Stomach (tissue), 4 donors: ENCODE measurements around the gene PLA2G1B.

Experiments used
- EP300 ChIP-seq: sonication (generic); formaldehyde crosslinking; IDR thresholded peaks from one replicate; pipeline ENCODE4 v1.6.1; 2017; ENCODE audit warnings: antibody characterized with exemption
- POLR2A ChIP-seq, 4 donors: fragments of 450-650 bp; IDR thresholded peaks; one replicate each; pipeline ENCODE4 v1.6.1; 2016; ENCODE audit warnings: antibody characterized with exemption in 4 of 4, control low read depth in 2 of 4, mild to moderate bottlenecking in 1 of 4, moderate library complexity in 1 of 4
- POLR2AphosphoS5 ChIP-seq, 3 donors: sonication (generic); formaldehyde crosslinking; IDR thresholded peaks; one replicate each; pipeline ENCODE4 v1.6.1; 2016; ENCODE audit warnings: antibody characterized with exemption in 3 of 3
- TF ChIP-seq, protein P1 (sequence below), 7 experiments: fragments of 450-650 bp in 4 of 7; fragments of 200-600 bp in 3 of 7; sonication (generic) in 3 of 7; IDR thresholded peaks; one replicate each; pipeline ENCODE4 v1.5.1; 2016 to 2019; ENCODE audit warnings: antibody characterized with exemption in 7 of 7, control low read depth in 2 of 7, mild to moderate bottlenecking in 1 of 7

DNA sequence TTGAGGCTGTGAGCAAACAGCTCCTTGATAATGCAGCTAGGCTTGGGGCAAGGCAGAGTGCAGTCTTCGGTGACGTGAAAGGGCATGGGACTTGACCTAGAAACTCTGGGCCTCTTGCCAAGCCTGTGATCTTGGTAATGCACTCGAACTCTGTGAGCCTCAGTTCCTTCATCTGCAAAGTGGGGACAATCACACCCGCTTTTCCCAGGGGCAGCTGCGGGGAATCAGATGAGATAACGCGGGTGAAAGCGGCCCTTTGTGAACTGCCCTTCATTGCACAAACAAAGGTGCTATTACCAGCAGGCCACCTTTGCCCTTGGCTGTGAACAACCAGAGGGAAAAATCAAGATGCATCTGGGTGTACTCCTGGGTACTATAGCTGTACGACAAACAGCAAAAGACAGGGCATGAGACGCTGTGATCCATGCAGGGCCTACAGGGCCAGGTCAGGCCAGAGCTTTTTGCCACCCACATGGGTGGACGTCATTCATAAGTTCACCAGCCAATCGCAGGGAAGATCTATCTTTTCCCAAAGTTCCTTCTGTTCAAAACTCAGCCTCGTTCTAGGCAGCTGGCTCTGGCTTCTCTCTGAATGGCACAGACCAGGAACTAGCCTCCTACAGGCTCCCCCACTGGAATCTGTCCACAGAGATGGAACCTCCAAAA lies 38.2 kb upstream of the PLA2G1B start:
- TF ChIP-seq, protein P1, sequence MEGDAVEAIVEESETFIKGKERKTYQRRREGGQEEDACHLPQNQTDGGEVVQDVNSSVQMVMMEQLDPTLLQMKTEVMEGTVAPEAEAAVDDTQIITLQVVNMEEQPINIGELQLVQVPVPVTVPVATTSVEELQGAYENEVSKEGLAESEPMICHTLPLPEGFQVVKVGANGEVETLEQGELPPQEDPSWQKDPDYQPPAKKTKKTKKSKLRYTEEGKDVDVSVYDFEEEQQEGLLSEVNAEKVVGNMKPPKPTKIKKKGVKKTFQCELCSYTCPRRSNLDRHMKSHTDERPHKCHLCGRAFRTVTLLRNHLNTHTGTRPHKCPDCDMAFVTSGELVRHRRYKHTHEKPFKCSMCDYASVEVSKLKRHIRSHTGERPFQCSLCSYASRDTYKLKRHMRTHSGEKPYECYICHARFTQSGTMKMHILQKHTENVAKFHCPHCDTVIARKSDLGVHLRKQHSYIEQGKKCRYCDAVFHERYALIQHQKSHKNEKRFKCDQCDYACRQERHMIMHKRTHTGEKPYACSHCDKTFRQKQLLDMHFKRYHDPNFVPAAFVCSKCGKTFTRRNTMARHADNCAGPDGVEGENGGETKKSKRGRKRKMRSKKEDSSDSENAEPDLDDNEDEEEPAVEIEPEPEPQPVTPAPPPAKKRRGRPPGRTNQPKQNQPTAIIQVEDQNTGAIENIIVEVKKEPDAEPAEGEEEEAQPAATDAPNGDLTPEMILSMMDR (IDR thresholded peaks at IDR 0.05) = no peak
- TF ChIP-seq POLR2AphosphoS5 (IDR thresholded peaks at IDR 0.05) (peak in 2 of 3 donors; percentile 1 to 46), POLR2A (IDR thresholded peaks at IDR 0.05) (no peak), EP300 (no peak)
